Natural killer cell (primary cell): ENCODE results near the gene JMJD1C. TPM values are rescaled to one million over a fixed set of nuclear protein-coding genes. Genes with fewer than 3 reads are reported as not detected.

Experiments
- ATAC-seq, 3 donors: fragments of 150-1000 bp in 2 of 3; fragments of 200-7000 bp in 1 of 3; cut with Tn5 transposase; 1 replicate in 1 of 3; 2 replicates in 2 of 3; pipeline ENCODE4 v1.10.0; 2021; ENCODE audit warnings: mild to moderate bottlenecking in 2 of 3, moderate library complexity in 2 of 3
- DNase-seq, 2 donors: peaks; one replicate each; pipeline versions ENCODE4 v3.0.0 to v3.0.0-alpha.2; 2013 to 2021; ENCODE audit warnings: mixed read lengths in 1 of 2
- H3K27ac ChIP-seq: one replicate; pipeline ENCODE4 v1.5.1; 2013; ENCODE audit warnings: mild to moderate bottlenecking, low read length
- H3K27me3 ChIP-seq: one replicate; pipeline ENCODE4 v1.6.1; 2013; ENCODE audit warnings: low read length; ENCODE audit not compliant: control insufficient read depth, insufficient read depth
- H3K36me3 ChIP-seq: one replicate; pipeline ENCODE4 v1.6.1; 2013; ENCODE audit warnings: low read length; ENCODE audit not compliant: control insufficient read depth, insufficient read depth
- H3K4me1 ChIP-seq: one replicate; pipeline ENCODE4 v1.6.1; 2013; ENCODE audit warnings: low read length; ENCODE audit not compliant: control insufficient read depth, insufficient read depth
- H3K4me3 ChIP-seq: one replicate; pipeline ENCODE4 v1.5.1; 2013; ENCODE audit warnings: low read length
- H3K9me3 ChIP-seq: one replicate; pipeline ENCODE4 v1.6.1; 2013; ENCODE audit warnings: low read length; ENCODE audit not compliant: control insufficient read depth, insufficient read depth
- H3K27ac Mint-ChIP-seq, 2 donors: one replicate each; pipeline ENCODE4 v1.8.0; 2022; ENCODE audit warnings: mild to moderate bottlenecking in 2 of 2, mixed read lengths in 2 of 2, moderate library complexity in 1 of 2
- H3K27me3 Mint-ChIP-seq, 2 donors: one replicate each; pipeline ENCODE4 v1.8.0; 2022; ENCODE audit warnings: low read depth in 2 of 2, mixed read lengths in 2 of 2
- H3K36me3 Mint-ChIP-seq: one replicate; pipeline ENCODE4 v1.8.0; 2022; ENCODE audit warnings: mixed read lengths
- H3K4me1 Mint-ChIP-seq, 2 donors: one replicate each; pipeline ENCODE4 v1.8.0; 2022; ENCODE audit warnings: mixed read lengths in 2 of 2
- H3K4me3 Mint-ChIP-seq: one replicate; pipeline ENCODE4 v1.8.0; 2022; ENCODE audit warnings: mild to moderate bottlenecking, moderate library complexity, mixed read lengths
- H3K9me3 Mint-ChIP-seq, 2 donors: one replicate each; pipeline ENCODE4 v1.8.0; 2022; ENCODE audit warnings: mixed read lengths in 2 of 2
- CTCF ChIP-seq: fragments of 200-600 bp; IDR thresholded peaks from one replicate; pipeline ENCODE4 v1.8.0; 2022; ENCODE audit warnings: antibody characterized with exemption
- WGBS: methylation state at CpG from one replicate; pipeline ENCODE4 v1.1.7; 2013; ENCODE audit warnings: missing lambda C conversion rate; ENCODE audit not compliant: insufficient coverage; 5-methylcytosine and 5-hydroxymethylcytosine counted together
- intact Hi-C: fragments of 100-400 bp; cut with micrococcal nuclease; formaldehyde crosslinking; loops from one replicate; pipeline ENCODE4 v1.14.2; 2022
- total RNA-seq, 4 donors: library from RNA; stranded (reverse); fragments of 120-200 nt in 1 of 4; gene quantifications; one replicate each; pipeline versions ENCODE4 v1.2.3 to v1.2.4, GENCODE V29; 2013 to 2022

The JMJD1C gene
- total RNA-seq, 3 donors from 2014 or later (not counting 1 experiment from before 2014, with no cell fraction given): 125 to 208 (median 156) TPM

GRCh38 chr10:63219749-63220148 is 246.0 kb downstream of the JMJD1C start:
- no peak for ATAC-seq
- Histone ChIP-seq H3K9me3 (no peaks in the 10 kb centered on the region), H3K27ac (no peak overlapping the region), H3K4me1 (peaks cover 5% of the 10 kb centered on the region), H3K4me3 (no peak overlapping the region), H3K36me3 (peaks cover 8% of the 10 kb centered on the region), H3K27me3 (no peaks in the 10 kb centered on the region)
- 33% methylated on average over 1 of the region's 5 CpGs for WGBS
- Mint-ChIP-seq H3K27ac (peak overlapping the region in 1 of 2 donors; percentile 53), H3K4me3 (no peak overlapping the region), H3K4me1 (peaks cover 43% of the 10 kb centered on the region in 2 donors), H3K36me3 (no peaks in the 10 kb centered on the region), H3K9me3 (no peaks in the 10 kb centered on the region), H3K27me3 (no peaks in the 10 kb centered on the region)
- no peak for DNase-seq
- intact Hi-C loops: no loop called here
- no peak for TF ChIP-seq CTCF

- peaks cover under 1% of the 10 kb centered on the region for H3K36me3 Mint-ChIP-seq
- peak; percentile 77 for TF ChIP-seq CTCF
- Histone ChIP-seq H3K36me3 (peaks cover 24% of the 10 kb centered on the region), H3K27ac (no peak overlapping the region), H3K27me3 (no peaks in the 10 kb centered on the region), H3K9me3 (no peaks in the 10 kb centered on the region), H3K4me1 (peaks cover 5% of the 10 kb centered on the region), H3K4me3 (no peak overlapping the region)
- no peaks in the 10 kb centered on the region for H3K9me3 Mint-ChIP-seq
- 10% methylated on average over 1 of the region's 3 CpGs for WGBS
- peak in 1 of 2 donors; percentile 77 for DNase-seq
- intact Hi-C loops: loop anchor here (1.0 kb wide), 3 partner anchors 52 to 502 kb away; no protein-coding TSS in a partner anchor
- peak; percentile 86 to 88 (median 87) for ATAC-seq
- H3K4me3 Mint-ChIP-seq: no peak overlapping the region
- no peaks in the 10 kb centered on the region for H3K27me3 Mint-ChIP-seq
- peak overlapping the region; percentile 63 to 73 for H3K27ac Mint-ChIP-seq
- peaks cover 37 to 44% of the 10 kb centered on the region in 2 donors for H3K4me1 Mint-ChIP-seq
Observed at GRCh38 chr10:63217120-63217605, 248.6 kb downstream of the JMJD1C start.

GRCh38 chr10:63214571-63214970 is 251.2 kb downstream of the JMJD1C start:
- no peak for ATAC-seq
- peaks cover 33% of the 10 kb centered on the region for H3K36me3 ChIP-seq
- H3K27ac ChIP-seq: no peak overlapping the region
- no peak for DNase-seq
- peaks cover 9% of the 10 kb centered on the region for H3K36me3 Mint-ChIP-seq
- H3K4me1 ChIP-seq: no peaks in the 10 kb centered on the region
- peaks cover 24 to 30% of the 10 kb centered on the region in 2 donors for H3K4me1 Mint-ChIP-seq
- no peaks in the 10 kb centered on the region for H3K9me3 ChIP-seq
- H3K27me3 Mint-ChIP-seq: no peaks in the 10 kb centered on the region
- 95% methylated on average over 2 of the region's 2 CpGs for WGBS
- no peak overlapping the region for H3K4me3 Mint-ChIP-seq
- H3K27ac Mint-ChIP-seq: peak overlapping the region in 1 of 2 donors; percentile 29
- intact Hi-C loops: no loop called here
- H3K9me3 Mint-ChIP-seq: peaks cover 0 to 3% of the 10 kb centered on the region in 2 donors
- H3K27me3 ChIP-seq: no peaks in the 10 kb centered on the region
- H3K4me3 ChIP-seq: no peak overlapping the region
- TF ChIP-seq CTCF: no peak

- intact Hi-C loops: no loop called here
- DNase-seq: no peak
- Histone ChIP-seq H3K9me3 (no peaks in the 10 kb centered on the region), H3K27ac (no peak overlapping the region), H3K27me3 (no peaks in the 10 kb centered on the region), H3K4me3 (no peak overlapping the region), H3K36me3 (peaks cover 38% of the 10 kb centered on the region), H3K4me1 (no peaks in the 10 kb centered on the region)
- peaks cover 19 to 23% of the 10 kb centered on the region in 2 donors for H3K4me1 Mint-ChIP-seq
- TF ChIP-seq CTCF: no peak
- peak overlapping the region in 1 of 2 donors; percentile 27 for H3K27ac Mint-ChIP-seq
- peaks cover 0 to 3% of the 10 kb centered on the region in 2 donors for H3K9me3 Mint-ChIP-seq
- H3K27me3 Mint-ChIP-seq: no peaks in the 10 kb centered on the region
- no peak for ATAC-seq
- H3K36me3 Mint-ChIP-seq: peaks cover 9% of the 10 kb centered on the region
- WGBS: 95% methylated on average over 3 of the region's 3 CpGs
- no peak overlapping the region for H3K4me3 Mint-ChIP-seq
Observed at GRCh38 chr10:63213489-63213888, 252.3 kb downstream of the JMJD1C start.
